HG03097 (cell line): ENCODE data around the gene CD300H.
"Not testable (repeated sequence)": the region's sequence is repeated elsewhere in the genome, so short reads cannot be mapped to it uniquely, and the experiment has no call there.

Source experiments
- ATAC-seq: cut with Tn5 transposase; IDR thresholded peaks from one replicate; pipeline ENCODE4 v1.9.1; 2021; ENCODE audit not compliant: unreplicated experiment, low FRiP score

CD300H gene

GRCh38 chr17:74591503-74591902 lies 24.2 kb upstream of the CD300H start:
- no peak for ATAC-seq

GRCh38 chr17:74585711-74586110 lies 18.4 kb upstream of the CD300H start:
- no peak for ATAC-seq

GRCh38 chr17:74584292-74585060 lies 17.2 kb upstream of the CD300H start:
- no peak for ATAC-seq

- no peak for ATAC-seq
Observed at GRCh38 chr17:74582633-74583032, 15.3 kb upstream of the CD300H start.

- no peak for ATAC-seq
Observed at GRCh38 chr17:74579900-74580299, 12.6 kb upstream of the CD300H start.

GRCh38 chr17:74578979-74579378 lies 11.7 kb upstream of the CD300H start:
- ATAC-seq = no peak

- no peak for ATAC-seq
Observed at GRCh38 chr17:74574489-74575142, 7.3 kb upstream of the CD300H start.

- ATAC-seq = not testable (repeated sequence)
Observed at GRCh38 chr17:74573635-74574034, 6.3 kb upstream of the CD300H start.

- ATAC-seq = no peak
Observed at GRCh38 chr17:74573169-74573568, 5.9 kb upstream of the CD300H start.

GRCh38 chr17:74571621-74572270 lies 4.4 kb upstream of the CD300H start:
- no peak for ATAC-seq

GRCh38 chr17:74569020-74570003 lies 2.0 kb upstream of the CD300H start:
- no peak for ATAC-seq

GRCh38 chr17:74568106-74568873 lies 981 bp upstream of the CD300H start:
- ATAC-seq = no peak

GRCh38 chr17:74566132-74566753 lies 1.1 kb downstream of the CD300H start:
- no peak for ATAC-seq

GRCh38 chr17:74565126-74565525 lies 2.2 kb downstream of the CD300H start:
- ATAC-seq = no peak

GRCh38 chr17:74563358-74563757 lies 4.0 kb downstream of the CD300H start:
- ATAC-seq = no peak

GRCh38 chr17:74561586-74561985 lies 5.7 kb downstream of the CD300H start:
- no peak for ATAC-seq

GRCh38 chr17:74558882-74559519 lies 8.3 kb downstream of the CD300H start:
- no peak for ATAC-seq

GRCh38 chr17:74558402-74558801 lies 8.9 kb downstream of the CD300H start:
- ATAC-seq = not testable (repeated sequence)

- no peak for ATAC-seq
Observed at GRCh38 chr17:74555427-74555940, 11.8 kb downstream of the CD300H start.
